Uterus (tissue), 4 donors: ENCODE measurements around the gene PMPCA. TPM values are rescaled to one million over a fixed set of nuclear protein-coding genes. Genes with fewer than 3 reads are reported as not detected.

ENCODE experiments used
- DNase-seq, 2 donors: peaks; one replicate each; pipeline ENCODE4 v3.0.0-alpha.2; 2019 to 2020
- H3K27ac ChIP-seq, 2 donors: fragments of 200-600 bp; sonication (generic); 1 replicate in 1 of 2; 2 replicates in 1 of 2; pipeline ENCODE4 v1.5.1; 2016 to 2018
- H3K27me3 ChIP-seq, 2 donors: fragments of 200-600 bp; sonication (generic); one replicate each; pipeline ENCODE4 v1.5.1; 2018 to 2019; ENCODE audit warnings: control low read depth in 1 of 2
- H3K36me3 ChIP-seq, 2 donors: fragments of 200-600 bp; sonication (generic); one replicate each; pipeline ENCODE4 v1.5.1; 2019; ENCODE audit warnings: control low read depth in 1 of 2
- H3K4me1 ChIP-seq, 2 donors: fragments of 200-600 bp; sonication (generic); one replicate each; pipeline ENCODE4 v1.5.1; 2018 to 2019; ENCODE audit warnings: control low read depth in 1 of 2
- H3K4me3 ChIP-seq, 2 donors: fragments of 200-600 bp; sonication (generic); 1 replicate in 1 of 2; 2 replicates in 1 of 2; pipeline ENCODE4 v1.5.1; 2018 to 2019; ENCODE audit warnings: mild to moderate bottlenecking in 1 of 2
- H3K9me3 ChIP-seq, 2 donors: fragments of 200-600 bp; sonication (generic); one replicate each; pipeline ENCODE4 v1.5.1; 2019; ENCODE audit warnings: control low read depth in 1 of 2
- POLR2A ChIP-seq, 2 donors: fragments of 450-650 bp; IDR thresholded peaks; one replicate each; pipeline ENCODE4 v1.6.1; 2016; ENCODE audit warnings: antibody characterized with exemption in 2 of 2, mild to moderate bottlenecking in 1 of 2, moderate library complexity in 1 of 2
- intact Hi-C: fragments of 100-400 bp; cut with DNase I; formaldehyde crosslinking; loops from one replicate; pipeline ENCODE4 v1.15.1; 2023; ENCODE audit warnings: low total_unique reads
- total RNA-seq, 4 donors: library from RNA; depleted of rRNA in 3 of 4; stranded (reverse); fragments of >200 nt in 3 of 4; gene quantifications; one replicate each; pipeline versions ENCODE4 v1.1.0 to v1.2.4, GENCODE V29; 2014 to 2023
- TF ChIP-seq, protein P1 (sequence below), 4 experiments: fragments of 200-600 bp in 2 of 4; fragments of 450-650 bp in 2 of 4; sonication (generic) in 2 of 4; IDR thresholded peaks; one replicate each; pipeline ENCODE4 v1.5.1; 2016 to 2019; ENCODE audit warnings: antibody characterized with exemption in 4 of 4, mild to moderate bottlenecking in 2 of 4, moderate library complexity in 1 of 4
- donor health status: DM: yes; HTN: yes; CAD: no.

The PMPCA gene
- total RNA-seq, 4 donors from 2014 or later: 0.77 to 39.0 (median 29.5) TPM

- no peak for TF ChIP-seq POLR2A (IDR thresholded peaks at IDR 0.05)
- TF ChIP-seq, protein P1, sequence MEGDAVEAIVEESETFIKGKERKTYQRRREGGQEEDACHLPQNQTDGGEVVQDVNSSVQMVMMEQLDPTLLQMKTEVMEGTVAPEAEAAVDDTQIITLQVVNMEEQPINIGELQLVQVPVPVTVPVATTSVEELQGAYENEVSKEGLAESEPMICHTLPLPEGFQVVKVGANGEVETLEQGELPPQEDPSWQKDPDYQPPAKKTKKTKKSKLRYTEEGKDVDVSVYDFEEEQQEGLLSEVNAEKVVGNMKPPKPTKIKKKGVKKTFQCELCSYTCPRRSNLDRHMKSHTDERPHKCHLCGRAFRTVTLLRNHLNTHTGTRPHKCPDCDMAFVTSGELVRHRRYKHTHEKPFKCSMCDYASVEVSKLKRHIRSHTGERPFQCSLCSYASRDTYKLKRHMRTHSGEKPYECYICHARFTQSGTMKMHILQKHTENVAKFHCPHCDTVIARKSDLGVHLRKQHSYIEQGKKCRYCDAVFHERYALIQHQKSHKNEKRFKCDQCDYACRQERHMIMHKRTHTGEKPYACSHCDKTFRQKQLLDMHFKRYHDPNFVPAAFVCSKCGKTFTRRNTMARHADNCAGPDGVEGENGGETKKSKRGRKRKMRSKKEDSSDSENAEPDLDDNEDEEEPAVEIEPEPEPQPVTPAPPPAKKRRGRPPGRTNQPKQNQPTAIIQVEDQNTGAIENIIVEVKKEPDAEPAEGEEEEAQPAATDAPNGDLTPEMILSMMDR (IDR thresholded peaks at IDR 0.05): no peak
- intact Hi-C loops: no loop called here
- Histone ChIP-seq H3K4me1 (peaks cover 0 to 12% of the 10 kb centered on the region in 2 donors), H3K27ac (no peak overlapping the region), H3K36me3 (no peaks in the 10 kb centered on the region), H3K27me3 (no peaks in the 10 kb centered on the region), H3K9me3 (no peaks in the 10 kb centered on the region), H3K4me3 (no peak overlapping the region)
- DNase-seq: no peak
Observed at GRCh38 chr9:136441681-136442245, 31.3 kb downstream of the PMPCA start.

DNA sequence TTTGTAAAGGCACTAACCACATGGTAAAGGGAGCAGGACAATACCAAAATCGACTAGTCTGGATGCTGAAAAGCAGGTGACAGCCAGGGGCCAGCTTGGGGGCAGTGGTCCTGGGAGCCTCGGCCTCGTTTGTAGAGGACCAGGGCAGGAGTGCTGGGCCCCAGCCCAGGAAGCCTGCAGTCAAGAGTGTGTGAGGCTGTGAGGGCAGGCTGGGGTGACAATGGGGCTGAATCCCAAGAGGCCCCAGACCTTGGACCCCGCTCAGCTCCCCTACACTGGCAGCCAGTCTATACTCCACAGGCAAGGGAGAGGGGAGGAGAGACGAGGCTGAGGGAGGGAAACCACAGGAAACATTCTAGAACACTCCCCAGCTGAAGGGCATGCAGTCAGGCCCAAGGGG lies 31.8 kb downstream of the PMPCA start:
- Histone ChIP-seq H3K36me3 (no peaks in the 10 kb centered on the region), H3K4me1 (peaks cover 0 to 9% of the 10 kb centered on the region in 2 donors), H3K4me3 (no peak overlapping the region), H3K27ac (no peak overlapping the region), H3K27me3 (no peaks in the 10 kb centered on the region), H3K9me3 (no peaks in the 10 kb centered on the region)
- TF ChIP-seq, protein P1 (IDR thresholded peaks at IDR 0.05): no peak
- no peak for TF ChIP-seq POLR2A (IDR thresholded peaks at IDR 0.05)
- intact Hi-C loops: no loop called here
- no peak for DNase-seq

DNA sequence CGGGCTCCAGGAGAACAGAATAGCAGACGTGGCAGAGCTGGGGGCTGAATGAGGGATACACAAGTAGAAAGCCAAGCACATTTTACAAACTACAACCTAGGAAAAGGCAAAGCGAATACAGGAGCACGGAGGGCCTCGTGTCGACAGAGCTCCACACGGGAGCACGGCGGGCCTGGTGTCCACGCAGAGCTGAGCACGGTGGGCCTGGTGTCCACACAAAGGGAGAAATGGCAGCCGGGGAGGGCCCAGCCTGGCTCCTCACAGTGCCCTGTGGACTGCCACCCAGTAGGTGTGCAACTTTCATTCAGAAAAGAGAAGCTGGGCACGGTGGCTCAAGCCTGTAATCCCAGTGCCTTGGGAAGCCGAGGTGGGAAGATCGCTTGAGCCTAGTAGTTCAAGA lies 32.6 kb downstream of the PMPCA start:
- Histone ChIP-seq H3K4me1 (peaks cover 0 to under 1% of the 10 kb centered on the region in 2 donors), H3K4me3 (no peak overlapping the region), H3K36me3 (no peaks in the 10 kb centered on the region), H3K27ac (no peak overlapping the region), H3K27me3 (no peaks in the 10 kb centered on the region), H3K9me3 (no peaks in the 10 kb centered on the region)
- intact Hi-C loops: no loop called here
- no peak for DNase-seq
- TF ChIP-seq, protein P1 (IDR thresholded peaks at IDR 0.05): no peak
- no peak for TF ChIP-seq POLR2A (IDR thresholded peaks at IDR 0.05)

GRCh38 chr9:136443687-136444086 lies 33.2 kb downstream of the PMPCA start:
- no peaks in the 10 kb centered on the region for H3K9me3 ChIP-seq
- intact Hi-C loops: no loop called here
- no peak overlapping the region for H3K27ac ChIP-seq
- no peaks in the 10 kb centered on the region for H3K4me1 ChIP-seq
- DNase-seq: no peak
- TF ChIP-seq, protein P1 (IDR thresholded peaks at IDR 0.05): no peak
- TF ChIP-seq POLR2A (IDR thresholded peaks at IDR 0.05): no peak
- no peak overlapping the region for H3K4me3 ChIP-seq
- H3K27me3 ChIP-seq: no peaks in the 10 kb centered on the region
- no peaks in the 10 kb centered on the region for H3K36me3 ChIP-seq

- no peaks in the 10 kb centered on the region for H3K9me3 ChIP-seq
- intact Hi-C loops: no loop called here
- TF ChIP-seq, protein P1 (IDR thresholded peaks at IDR 0.05): no peak
- no peak for TF ChIP-seq POLR2A (IDR thresholded peaks at IDR 0.05)
- no peak overlapping the region for H3K27ac ChIP-seq
- no peaks in the 10 kb centered on the region for H3K36me3 ChIP-seq
- DNase-seq: no peak
- no peaks in the 10 kb centered on the region for H3K4me1 ChIP-seq
- H3K4me3 ChIP-seq: no peak overlapping the region
- no peaks in the 10 kb centered on the region for H3K27me3 ChIP-seq
Observed at GRCh38 chr9:136444102-136444501, 33.6 kb downstream of the PMPCA start.
